Hepatocyte (in vitro differentiated cells): ENCODE measurements around the gene MED8.

Experiments used
- EZH2 ChIP-seq: fragments of 200-600 bp; sonication (generic); IDR thresholded peaks from 2 replicates; pipeline ENCODE4 v1.6.1; 2016; ENCODE audit warnings: antibody characterized with exemption, mild to moderate bottlenecking, borderline replicate concordance
- TF ChIP-seq, protein P1 (sequence below): fragments of 200-600 bp; sonication (generic); IDR thresholded peaks from 2 replicates; pipeline ENCODE4 v1.5.1; 2016; ENCODE audit warnings: antibody characterized with exemption, mild to moderate bottlenecking; ENCODE audit not compliant: poor library complexity

DNA sequence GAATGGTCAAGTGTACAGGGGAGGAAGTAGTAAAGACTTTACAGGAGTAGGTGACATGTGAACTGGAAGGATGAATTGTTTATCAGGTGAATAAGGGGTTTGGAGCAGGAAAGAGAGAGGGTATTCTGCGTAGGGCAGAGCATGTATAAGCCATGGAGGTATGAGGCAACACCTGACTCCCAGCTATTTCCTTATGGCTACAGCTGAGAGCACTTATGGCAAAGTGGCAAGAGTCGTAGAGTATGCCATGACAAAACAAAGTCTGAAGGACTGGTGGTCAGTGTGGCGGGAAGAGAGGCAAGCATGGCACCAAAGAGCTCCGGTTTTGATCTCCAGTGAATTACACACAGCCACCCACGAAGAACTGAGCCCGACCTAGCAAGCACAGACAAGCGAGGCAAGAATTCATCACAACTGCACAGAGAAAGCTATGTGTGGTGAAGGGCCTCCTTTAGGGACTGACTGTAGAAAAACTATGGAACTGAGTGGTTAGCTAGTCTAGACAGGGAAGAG lies 12.8 kb downstream of the MED8 start:
- TF ChIP-seq, protein P1, sequence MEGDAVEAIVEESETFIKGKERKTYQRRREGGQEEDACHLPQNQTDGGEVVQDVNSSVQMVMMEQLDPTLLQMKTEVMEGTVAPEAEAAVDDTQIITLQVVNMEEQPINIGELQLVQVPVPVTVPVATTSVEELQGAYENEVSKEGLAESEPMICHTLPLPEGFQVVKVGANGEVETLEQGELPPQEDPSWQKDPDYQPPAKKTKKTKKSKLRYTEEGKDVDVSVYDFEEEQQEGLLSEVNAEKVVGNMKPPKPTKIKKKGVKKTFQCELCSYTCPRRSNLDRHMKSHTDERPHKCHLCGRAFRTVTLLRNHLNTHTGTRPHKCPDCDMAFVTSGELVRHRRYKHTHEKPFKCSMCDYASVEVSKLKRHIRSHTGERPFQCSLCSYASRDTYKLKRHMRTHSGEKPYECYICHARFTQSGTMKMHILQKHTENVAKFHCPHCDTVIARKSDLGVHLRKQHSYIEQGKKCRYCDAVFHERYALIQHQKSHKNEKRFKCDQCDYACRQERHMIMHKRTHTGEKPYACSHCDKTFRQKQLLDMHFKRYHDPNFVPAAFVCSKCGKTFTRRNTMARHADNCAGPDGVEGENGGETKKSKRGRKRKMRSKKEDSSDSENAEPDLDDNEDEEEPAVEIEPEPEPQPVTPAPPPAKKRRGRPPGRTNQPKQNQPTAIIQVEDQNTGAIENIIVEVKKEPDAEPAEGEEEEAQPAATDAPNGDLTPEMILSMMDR, result no peak
- TF ChIP-seq EZH2, result no peak
